Loucy (cell line): Measurements from ENCODE around the gene SEC16B.

ENCODE experiments used
- H2AFZ ChIP-seq: fragments of 200-600 bp; sonication (generic); 2 replicates; pipeline ENCODE4 v1.6.0; 2016; ENCODE audit warnings: antibody characterized with exemption, mild to moderate bottlenecking, low read length, moderate library complexity
- H3F3A ChIP-seq: fragments of 200-600 bp; 2 replicates; pipeline ENCODE4 v1.6.0; 2016; ENCODE audit warnings: antibody characterized with exemption, low read depth, mild to moderate bottlenecking
- H3K27me3 ChIP-seq: fragments of 200-600 bp; sonication (generic); 2 replicates; pipeline ENCODE4 v1.6.1; 2014; ENCODE audit warnings: low read length, mild to moderate bottlenecking; ENCODE audit not compliant: insufficient read depth, poor library complexity, severe bottlenecking
- H3K36me3 ChIP-seq: fragments of 200-600 bp; sonication (generic); 2 replicates; pipeline ENCODE4 v1.6.1; 2016; ENCODE audit warnings: low read length; ENCODE audit not compliant: insufficient read depth
- H3K4me1 ChIP-seq: fragments of 200-600 bp; sonication (generic); 2 replicates; pipeline ENCODE4 v1.5.1; 2014; ENCODE audit warnings: low read length, mild to moderate bottlenecking; ENCODE audit not compliant: insufficient read depth, poor library complexity, severe bottlenecking
- H3K4me2 ChIP-seq: fragments of 200-600 bp; sonication (generic); 2 replicates; pipeline ENCODE4 v1.6.0; 2014; ENCODE audit warnings: antibody characterized with exemption, low read length, low read depth, mild to moderate bottlenecking; ENCODE audit not compliant: poor library complexity, severe bottlenecking
- H3K4me3 ChIP-seq: fragments of 200-600 bp; sonication (generic); 2 replicates; pipeline ENCODE4 v1.5.1; 2014; ENCODE audit warnings: low read length, mild to moderate bottlenecking, mixed read lengths; ENCODE audit not compliant: poor library complexity, severe bottlenecking
- H3K79me2 ChIP-seq: fragments of 200-600 bp; sonication (generic); 2 replicates; pipeline ENCODE4 v1.6.1; 2014; ENCODE audit warnings: low read length; ENCODE audit not compliant: insufficient read depth
- H3K9ac ChIP-seq: fragments of 200-600 bp; sonication (generic); 2 replicates; pipeline ENCODE4 v1.6.0; 2014; ENCODE audit warnings: mild to moderate bottlenecking, low read depth, low read length, moderate library complexity; ENCODE audit not compliant: poor library complexity, severe bottlenecking
- H3K9me2 ChIP-seq: fragments of 200-600 bp; sonication (generic); replicated peaks from 2 replicates; pipeline ENCODE4 v1.6.1; 2016; ENCODE audit warnings: low read depth, low read length, mixed read lengths
- H3K9me3 ChIP-seq: fragments of 200-600 bp; sonication (generic); 2 replicates; pipeline ENCODE4 v1.6.1; 2014; ENCODE audit warnings: mild to moderate bottlenecking, antibody characterized with exemption, low read length, low read depth; ENCODE audit not compliant: insufficient read depth
- H4K20me1 ChIP-seq: fragments of 200-600 bp; sonication (generic); 2 replicates; pipeline ENCODE4 v1.6.0; 2014; ENCODE audit warnings: antibody characterized with exemption, low read length, mild to moderate bottlenecking; ENCODE audit not compliant: insufficient read depth, poor library complexity, severe bottlenecking
- EZH2phosphoT487 ChIP-seq: fragments of 200-600 bp; IDR thresholded peaks from 2 replicates; pipeline ENCODE4 v1.6.1; 2018; ENCODE audit warnings: antibody characterized with exemption, mild to moderate bottlenecking, moderate library complexity, borderline replicate concordance
- TF ChIP-seq, protein P1 (sequence below): fragments of 200-600 bp; sonication (generic); conservative IDR thresholded peaks from 2 replicates; pipeline ENCODE4 v1.5.1; 2014; ENCODE audit warnings: mild to moderate bottlenecking, antibody characterized with exemption, low read length

Gene SEC16B

GRCh38 chr1:177934461-177934860 is 35.4 kb downstream of the SEC16B start:
- TF ChIP-seq, protein P1, sequence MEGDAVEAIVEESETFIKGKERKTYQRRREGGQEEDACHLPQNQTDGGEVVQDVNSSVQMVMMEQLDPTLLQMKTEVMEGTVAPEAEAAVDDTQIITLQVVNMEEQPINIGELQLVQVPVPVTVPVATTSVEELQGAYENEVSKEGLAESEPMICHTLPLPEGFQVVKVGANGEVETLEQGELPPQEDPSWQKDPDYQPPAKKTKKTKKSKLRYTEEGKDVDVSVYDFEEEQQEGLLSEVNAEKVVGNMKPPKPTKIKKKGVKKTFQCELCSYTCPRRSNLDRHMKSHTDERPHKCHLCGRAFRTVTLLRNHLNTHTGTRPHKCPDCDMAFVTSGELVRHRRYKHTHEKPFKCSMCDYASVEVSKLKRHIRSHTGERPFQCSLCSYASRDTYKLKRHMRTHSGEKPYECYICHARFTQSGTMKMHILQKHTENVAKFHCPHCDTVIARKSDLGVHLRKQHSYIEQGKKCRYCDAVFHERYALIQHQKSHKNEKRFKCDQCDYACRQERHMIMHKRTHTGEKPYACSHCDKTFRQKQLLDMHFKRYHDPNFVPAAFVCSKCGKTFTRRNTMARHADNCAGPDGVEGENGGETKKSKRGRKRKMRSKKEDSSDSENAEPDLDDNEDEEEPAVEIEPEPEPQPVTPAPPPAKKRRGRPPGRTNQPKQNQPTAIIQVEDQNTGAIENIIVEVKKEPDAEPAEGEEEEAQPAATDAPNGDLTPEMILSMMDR = no peak
- TF ChIP-seq EZH2phosphoT487 = no peak
- Histone ChIP-seq H3F3A (no peaks in the 10 kb centered on the region), H3K9ac (no peak overlapping the region), H3K4me2 (no peak overlapping the region), H3K9me2 (no peaks in the 10 kb centered on the region), H3K4me3 (no peak overlapping the region), H3K79me2 (no peaks in the 10 kb centered on the region), H3K9me3 (no peaks in the 10 kb centered on the region), H3K27me3 (no peaks in the 10 kb centered on the region), H3K36me3 (no peaks in the 10 kb centered on the region), H4K20me1 (no peaks in the 10 kb centered on the region), H2AFZ (no peak overlapping the region), H3K4me1 (peaks cover 8% of the 10 kb centered on the region)

GRCh38 chr1:177933881-177934280 is 36.0 kb downstream of the SEC16B start:
- Histone ChIP-seq H3K79me2 (no peaks in the 10 kb centered on the region), H3K36me3 (no peaks in the 10 kb centered on the region), H3K4me2 (peak overlapping the region; percentile 32), H3F3A (no peaks in the 10 kb centered on the region), H3K4me1 (peaks cover 8% of the 10 kb centered on the region), H3K9ac (no peak overlapping the region), H3K27me3 (no peaks in the 10 kb centered on the region), H4K20me1 (no peaks in the 10 kb centered on the region), H3K9me2 (no peaks in the 10 kb centered on the region), H3K4me3 (no peak overlapping the region), H2AFZ (no peak overlapping the region), H3K9me3 (no peaks in the 10 kb centered on the region)
- TF ChIP-seq, protein P1 = no peak
- no peak for TF ChIP-seq EZH2phosphoT487

GRCh38 chr1:177932123-177932522 is 37.7 kb downstream of the SEC16B start:
- no peaks in the 10 kb centered on the region for H3K9me2 ChIP-seq
- no peaks in the 10 kb centered on the region for H3F3A ChIP-seq
- H4K20me1 ChIP-seq = no peaks in the 10 kb centered on the region
- peaks cover 8% of the 10 kb centered on the region for H3K4me1 ChIP-seq
- TF ChIP-seq, protein P1 = no peak
- no peak for TF ChIP-seq EZH2phosphoT487
- no peaks in the 10 kb centered on the region for H3K9me3 ChIP-seq
- H3K9ac ChIP-seq = no peak overlapping the region
- H2AFZ ChIP-seq = no peak overlapping the region
- no peaks in the 10 kb centered on the region for H3K36me3 ChIP-seq
- H3K4me3 ChIP-seq = no peak overlapping the region
- H3K79me2 ChIP-seq = no peaks in the 10 kb centered on the region
- no peak overlapping the region for H3K4me2 ChIP-seq
- no peaks in the 10 kb centered on the region for H3K27me3 ChIP-seq
